ENCODE measurements around the gene CD81.

The CD81 gene

GRCh38 chr11:2436521-2437031, 59.5 kb downstream of the CD81 start:
- DNase-seq (ENCODE audit: low read depth) = no peak

DNA sequence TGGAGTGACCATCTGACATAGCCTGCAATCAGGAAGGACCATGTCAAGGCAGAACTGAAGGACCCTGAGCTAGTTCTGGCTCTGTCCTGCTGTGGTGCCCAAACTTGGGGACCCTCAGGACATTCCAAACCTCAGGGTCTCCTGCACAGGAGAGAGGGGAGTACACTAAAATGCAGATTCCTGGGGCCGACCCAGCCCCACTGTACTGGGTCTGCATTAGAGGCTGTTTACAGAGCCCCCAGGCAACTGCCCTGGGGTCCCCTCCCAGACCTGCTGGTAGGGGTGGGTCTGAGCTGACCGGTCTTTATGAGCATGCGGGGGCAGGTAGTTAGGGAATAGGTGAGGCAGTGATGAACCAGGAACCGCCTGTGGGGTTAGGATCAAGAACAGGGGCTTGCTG, 60.4 kb downstream of the CD81 start:
- no peak for DNase-seq (ENCODE audit: low read depth)

DNA sequence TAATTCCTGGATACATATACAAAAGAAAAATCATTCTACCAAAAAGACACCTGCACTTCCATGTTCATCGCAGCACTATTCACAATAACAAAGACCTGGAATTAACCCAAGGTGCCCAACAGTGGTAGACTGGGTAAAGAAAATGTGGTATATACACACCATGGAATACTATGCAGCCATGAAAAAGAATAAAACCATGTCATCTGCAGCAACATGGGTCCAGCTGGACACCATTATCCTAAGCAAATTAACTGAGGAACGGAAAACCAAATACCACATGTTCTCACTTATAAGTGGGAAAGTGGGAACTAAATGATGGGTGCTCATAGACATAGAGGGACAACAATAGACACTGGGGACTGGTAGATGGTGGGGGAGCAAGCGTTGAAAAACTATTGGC, 62.7 kb downstream of the CD81 start:
- no peak for DNase-seq (ENCODE audit: low read depth)

DNA sequence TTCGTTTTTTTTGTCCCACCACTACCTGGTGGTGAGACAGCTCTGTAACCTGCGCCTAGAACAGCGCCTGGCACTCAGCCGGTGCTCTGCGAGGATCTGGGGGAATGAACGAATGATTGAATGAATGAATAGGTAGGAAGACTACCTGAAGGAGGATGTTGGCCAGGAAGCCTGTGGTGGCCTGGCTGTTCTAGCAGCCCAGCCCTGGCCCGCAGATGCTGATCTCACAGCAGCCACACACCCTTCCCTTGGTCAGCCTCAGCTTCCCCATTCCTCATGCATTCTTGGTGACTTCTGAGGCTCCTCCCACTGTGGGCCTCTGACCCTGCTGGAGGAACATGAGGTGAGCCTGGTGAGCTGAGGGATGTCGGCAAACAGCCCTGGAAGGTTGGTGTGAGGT, 63.5 kb downstream of the CD81 start:
- DNase-seq (ENCODE audit: low read depth) = no peak

GRCh38 chr11:2441171-2441570, 64.1 kb downstream of the CD81 start:
- DNase-seq (ENCODE audit: low read depth) = no peak

- DNase-seq (ENCODE audit: low read depth) = no peak
These were observed 65.5 kb downstream of the CD81 start for GRCh38 chr11:2442589-2442988.

GRCh38 chr11:2443406-2443805, 66.3 kb downstream of the CD81 start:
- no peak for DNase-seq (ENCODE audit: low read depth)

- peak; percentile 72 for DNase-seq (ENCODE audit: low read depth)
These were observed 67.0 kb downstream of the CD81 start, which contains the start of gene TRPM5 for GRCh38 chr11:2443881-2444820. Gene TRPM5, minus strand, starts transcription at chr11:2444514. Its CDS starts 21,478 bp downstream, at chr11:2423036.

- DNase-seq (ENCODE audit: low read depth) = no peak
These were observed 68.0 kb downstream of the CD81 start, which contains the start of gene KCNQ1 for GRCh38 chr11:2444821-2445745. Gene KCNQ1, plus strand, starts transcription at chr11:2445008. Its CDS starts 91 bp downstream, at chr11:2445099.

DNA sequence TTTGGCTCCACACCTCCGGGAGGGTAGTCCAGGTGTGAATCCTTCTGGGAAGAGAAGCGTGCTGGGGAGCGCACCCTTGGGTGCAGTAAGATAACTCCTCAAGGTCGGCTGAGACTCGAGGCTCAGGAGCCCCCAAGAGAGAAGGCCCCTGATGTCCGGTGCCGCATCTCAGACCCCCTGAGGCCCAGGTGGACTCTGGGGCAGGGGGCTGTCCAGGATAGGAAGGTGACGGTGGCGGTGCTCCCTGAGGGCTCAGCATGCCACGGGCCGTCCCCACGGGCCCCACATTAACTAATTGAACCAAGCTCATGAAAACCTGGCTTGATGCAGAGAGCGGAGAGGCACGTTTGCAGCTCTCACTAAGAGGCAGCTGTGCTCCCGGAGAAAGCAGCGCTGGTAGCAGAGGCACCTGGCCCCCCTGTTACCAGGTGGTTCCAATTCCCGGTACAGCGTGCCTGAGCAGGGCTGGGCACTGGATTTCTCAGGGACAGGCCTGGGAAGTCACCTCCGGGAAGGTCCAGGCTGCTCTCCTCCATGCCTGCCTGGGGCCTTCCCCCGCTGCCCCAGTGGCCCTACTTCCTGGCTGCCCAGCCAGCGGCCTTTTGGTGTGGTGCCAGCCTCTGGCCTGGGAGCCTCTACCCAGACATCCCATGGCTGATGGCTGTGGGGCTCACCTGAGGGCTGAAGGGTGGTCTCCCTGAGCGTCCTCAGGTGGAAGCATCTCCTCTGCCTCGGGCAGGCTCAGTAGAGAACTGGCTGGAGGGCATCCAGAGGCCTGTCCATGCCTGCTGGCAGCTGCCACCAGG, 68.8 kb downstream of the CD81 start:
- no peak for DNase-seq (ENCODE audit: low read depth)

- DNase-seq (ENCODE audit: low read depth) = no peak
These were observed 69.6 kb downstream of the CD81 start for GRCh38 chr11:2446590-2447252.

Data from activated T-helper 9 cell treated with anti-CD3 and anti-CD28 coated beads, Interleukin-2, amount 50 U/mL, for 16 hours (primary cell).